GM12873 (cell line): ENCODE data around the gene LYVE1.

Source experiments
- TF ChIP-seq, protein P1 (sequence below): IDR thresholded peaks from 2 replicates; pipeline ENCODE4 v1.5.1; 2012; ENCODE audit warnings: low read depth, mild to moderate bottlenecking, moderate library complexity, low read length, control low read depth; ENCODE audit not compliant: insufficient read depth; ENCODE audit errors: missing control alignments

The LYVE1 gene

DNA sequence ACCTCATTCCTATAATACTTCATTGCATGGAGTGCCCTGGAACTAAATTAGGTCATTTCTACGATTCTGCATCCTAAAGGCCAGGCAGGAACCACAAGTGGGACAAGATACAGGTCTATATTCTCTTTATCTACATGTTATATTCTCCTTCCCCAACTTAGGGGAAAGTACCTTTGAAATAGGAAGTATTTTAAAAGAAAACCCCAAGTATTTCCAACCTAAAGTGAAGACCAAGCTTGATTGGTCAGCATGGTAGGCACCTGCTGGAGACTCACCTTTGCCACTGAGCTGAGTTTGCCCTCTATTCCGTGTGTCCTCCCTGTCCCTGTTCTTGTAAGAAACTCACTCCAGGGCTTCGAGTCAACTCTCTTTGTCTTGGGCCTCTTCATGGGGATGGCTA is 11.2 kb upstream of the LYVE1 start:
- TF ChIP-seq, protein P1, sequence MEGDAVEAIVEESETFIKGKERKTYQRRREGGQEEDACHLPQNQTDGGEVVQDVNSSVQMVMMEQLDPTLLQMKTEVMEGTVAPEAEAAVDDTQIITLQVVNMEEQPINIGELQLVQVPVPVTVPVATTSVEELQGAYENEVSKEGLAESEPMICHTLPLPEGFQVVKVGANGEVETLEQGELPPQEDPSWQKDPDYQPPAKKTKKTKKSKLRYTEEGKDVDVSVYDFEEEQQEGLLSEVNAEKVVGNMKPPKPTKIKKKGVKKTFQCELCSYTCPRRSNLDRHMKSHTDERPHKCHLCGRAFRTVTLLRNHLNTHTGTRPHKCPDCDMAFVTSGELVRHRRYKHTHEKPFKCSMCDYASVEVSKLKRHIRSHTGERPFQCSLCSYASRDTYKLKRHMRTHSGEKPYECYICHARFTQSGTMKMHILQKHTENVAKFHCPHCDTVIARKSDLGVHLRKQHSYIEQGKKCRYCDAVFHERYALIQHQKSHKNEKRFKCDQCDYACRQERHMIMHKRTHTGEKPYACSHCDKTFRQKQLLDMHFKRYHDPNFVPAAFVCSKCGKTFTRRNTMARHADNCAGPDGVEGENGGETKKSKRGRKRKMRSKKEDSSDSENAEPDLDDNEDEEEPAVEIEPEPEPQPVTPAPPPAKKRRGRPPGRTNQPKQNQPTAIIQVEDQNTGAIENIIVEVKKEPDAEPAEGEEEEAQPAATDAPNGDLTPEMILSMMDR = no peak

DNA sequence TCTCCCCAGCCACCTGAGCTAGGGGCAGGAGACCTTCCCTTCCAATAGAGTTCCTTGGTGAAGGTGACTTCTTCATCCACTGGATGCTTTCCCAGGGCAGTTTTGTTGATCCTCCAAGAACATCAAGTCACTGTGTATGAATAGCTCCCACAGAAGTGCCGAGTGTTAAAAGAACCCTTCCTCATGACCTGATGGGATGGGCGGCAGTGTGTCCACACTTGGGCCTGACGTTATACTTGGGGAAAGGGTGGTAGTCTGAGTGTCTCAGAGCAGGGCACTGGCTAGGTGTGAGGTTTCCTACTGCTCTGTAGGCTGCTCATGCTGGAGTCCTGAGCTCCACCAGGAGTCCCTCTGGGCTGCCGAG is 7.6 kb upstream of the LYVE1 start:
- TF ChIP-seq, protein P1 = no peak

DNA sequence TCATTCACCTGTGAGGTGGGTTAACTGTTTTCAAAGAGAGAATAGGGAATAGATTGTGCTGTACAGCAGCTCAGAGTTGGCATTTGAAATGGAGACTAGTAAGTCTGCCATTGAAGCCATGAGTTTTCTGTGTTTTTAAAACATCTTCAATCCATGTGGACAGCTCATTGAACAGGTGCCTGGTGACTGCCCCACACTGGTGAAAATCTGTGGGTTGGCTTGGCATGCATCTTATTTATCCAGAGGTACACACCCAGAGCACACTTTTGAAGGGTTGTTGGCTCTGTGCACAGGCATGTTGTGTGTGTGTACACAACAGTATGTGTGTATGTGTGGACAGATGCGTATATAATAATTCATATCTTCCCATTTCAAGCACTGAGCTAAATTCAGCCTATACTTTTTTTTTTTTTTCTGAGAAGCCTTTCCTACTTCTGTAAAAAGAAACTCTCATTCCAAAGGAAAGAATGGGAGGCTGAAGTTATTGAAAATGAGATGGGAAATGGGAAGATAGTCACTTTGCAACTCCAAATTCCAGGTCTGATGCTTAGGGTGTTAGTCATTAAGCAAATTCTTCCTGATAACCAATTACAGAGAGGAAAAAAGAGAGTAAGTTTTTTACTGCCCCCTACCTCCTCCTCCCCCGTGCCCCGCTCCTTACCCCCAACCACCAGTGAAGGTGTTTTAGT is 7.0 kb upstream of the LYVE1 start:
- TF ChIP-seq, protein P1 = no peak

DNA sequence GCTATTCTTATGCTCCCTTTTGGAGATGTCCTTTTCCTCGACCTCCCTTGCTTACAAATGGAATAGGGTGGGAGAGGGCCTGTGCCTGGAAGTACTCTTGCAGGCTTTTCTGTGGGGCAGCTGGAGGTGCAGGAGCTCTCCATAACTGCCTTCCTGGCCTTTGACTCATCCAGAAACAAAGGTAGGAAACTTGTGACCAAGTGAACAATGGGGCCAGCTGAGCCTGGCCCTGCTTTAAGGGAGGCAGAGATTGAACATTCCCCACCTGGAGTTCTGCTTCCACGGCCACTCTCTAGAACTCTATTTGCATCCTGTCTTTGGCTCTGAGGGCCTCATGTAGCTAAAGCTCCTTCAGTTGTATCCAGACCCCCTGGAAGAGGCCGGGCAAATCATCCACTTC is 5.1 kb upstream of the LYVE1 start:
- TF ChIP-seq, protein P1 = no peak

DNA sequence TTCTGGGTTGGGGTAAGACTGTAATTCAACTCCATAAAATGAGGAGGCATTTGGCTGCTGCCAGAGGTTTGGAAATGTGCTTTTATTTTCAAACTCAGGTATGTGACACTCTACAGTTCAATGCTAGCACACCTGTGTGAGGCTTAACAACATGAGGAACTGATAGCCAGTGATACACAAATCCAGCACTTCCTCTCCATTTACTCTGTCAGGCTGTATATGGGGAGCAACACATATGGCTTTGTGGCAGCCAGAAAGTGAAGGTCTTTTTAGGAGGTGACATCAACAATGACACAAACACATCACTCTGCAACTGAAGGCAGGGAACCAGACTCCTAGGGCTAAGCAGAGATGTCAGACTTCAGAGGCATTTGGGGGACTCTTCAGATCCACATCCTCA is 4.6 kb upstream of the LYVE1 start:
- TF ChIP-seq, protein P1 = no peak

DNA sequence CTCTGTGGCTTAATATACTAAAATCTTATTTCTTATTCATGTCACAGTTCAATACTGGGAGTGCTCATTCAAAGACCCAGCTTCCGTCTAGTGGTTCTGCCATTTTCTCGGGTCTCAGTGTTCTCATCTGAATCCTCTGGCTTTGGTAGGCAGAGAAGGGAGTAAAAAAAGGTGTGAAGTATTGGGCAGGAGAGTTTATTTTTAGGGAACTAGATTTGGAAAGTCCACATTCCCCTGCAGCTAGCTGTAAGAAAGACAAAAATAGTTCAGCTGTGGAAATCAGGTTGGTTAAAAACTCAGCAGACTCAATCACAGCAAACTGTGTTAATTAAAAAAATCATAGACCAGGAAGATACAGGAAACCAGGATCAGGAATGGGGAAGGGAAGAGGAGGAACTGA is 4.1 kb upstream of the LYVE1 start:
- TF ChIP-seq, protein P1 = no peak

DNA sequence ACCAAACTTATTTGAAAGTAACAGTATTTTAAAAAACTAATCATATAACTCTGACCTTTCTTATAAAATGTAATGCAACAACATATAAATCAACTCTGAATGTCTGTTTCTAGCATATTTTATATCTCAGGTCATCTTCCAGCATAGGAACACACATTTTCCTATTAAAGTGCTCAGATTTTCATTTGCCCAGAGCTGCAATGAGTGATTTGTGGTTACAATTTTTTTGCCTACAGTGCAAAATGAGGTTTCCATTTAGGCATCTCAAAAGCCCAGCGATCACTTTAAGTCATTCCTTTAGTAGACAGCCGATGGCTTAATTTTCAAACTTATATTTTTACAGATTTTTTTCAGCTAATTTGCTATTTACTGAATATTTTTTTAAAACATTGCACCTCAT is 1.0 kb downstream of the LYVE1 start:
- TF ChIP-seq, protein P1 = no peak
